HepG2 (cell line): ENCODE data around the gene RNPEPL1. TPM values are rescaled to one million over a fixed set of nuclear protein-coding genes. Genes with fewer than 3 reads are reported as not detected.

Source experiments
- ATAC-seq: fragments of 200-7000 bp; cut with Tn5 transposase; 3 replicates; pipeline ENCODE4 v1.9.1; 2020; ENCODE audit warnings: mild to moderate bottlenecking, moderate library complexity
- BruUV-seq: library from RNA; stranded (reverse); fragments of 400-500 nt; replicated peaks from 2 replicates; lab custom pipeline; 2021; lab: Mats Ljungman, UMichigan
- CTCF ChIA-PET: fragments of 300-600 bp; formaldehyde crosslinking; extraction: SDS; loops from one replicate; lab custom pipeline; 2021; ENCODE audit warnings: low total read pairs, inconsistent platforms, low intra/inter-chr PET ratio; lab: Yijun Ruan, JAX
- POLR2A ChIA-PET: fragments of 350-600 bp; sonication (Branson Sonifier 250); formaldehyde crosslinking; loops from one replicate; lab custom pipeline; 2020; ENCODE audit warnings: antibody characterized with exemption, inconsistent platforms; lab: Yijun Ruan, JAX
- DNase-seq: peaks from one replicate; pipeline ENCODE4 v3.0.0-alpha.2; 2015; ENCODE audit warnings: low spot score
- FAIRE-seq: peaks from 3 replicates; lab custom pipeline; 2011; peaks lifted over from hg19 to GRCh38; lab: Jason Lieb, UNC
- H2AFZ ChIP-seq: one replicate; pipeline ENCODE4 v1.6.1; 2011; ENCODE audit warnings: low read length, inconsistent platforms
- H3K27ac ChIP-seq: fragments of 300-600 bp; 3 replicates; pipeline ENCODE4 v1.8.0; 2011; ENCODE audit warnings: mixed run types, mild to moderate bottlenecking, mixed read lengths, low read length, inconsistent platforms; ENCODE audit not compliant: insufficient read depth; ENCODE audit errors: extremely low read length
- H3K27me3 ChIP-seq, 2 experiments: fragments of 200-600 bp in 1 of 2; 2 replicates in 1 of 2; 3 replicates in 1 of 2; pipeline versions ENCODE4 v1.6.0 to v1.8.0; 2011; ENCODE audit warnings: low read length in 2 of 2, mild to moderate bottlenecking in 2 of 2, moderate library complexity in 2 of 2, inconsistent platforms in 1 of 2; ENCODE audit not compliant: insufficient read depth in 2 of 2, control insufficient read depth in 1 of 2
- H3K36me3 ChIP-seq, 2 experiments: fragments of 200-600 bp in 1 of 2; replicated peaks in 1 of 2; 2 replicates in 1 of 2; 3 replicates in 1 of 2; pipeline versions ENCODE4 v1.5.1 to v1.8.0; 2011; ENCODE audit warnings: low read length in 2 of 2, inconsistent platforms in 1 of 2; ENCODE audit not compliant: insufficient read depth in 2 of 2, control insufficient read depth in 1 of 2
- H3K4me1 ChIP-seq: 2 replicates; pipeline ENCODE4 v1.5.1; 2012; ENCODE audit warnings: low read length, inconsistent platforms; ENCODE audit not compliant: insufficient read depth
- H3K4me2 ChIP-seq: 2 replicates; pipeline ENCODE4 v1.6.0; 2011; ENCODE audit warnings: low read depth, low read length, inconsistent platforms
- H3K4me3 ChIP-seq, 3 experiments: fragments of 200-600 bp in 1 of 3; sonication (generic), shearing (Covaris generic) in 1 of 3; replicated peaks in 1 of 3; 2 replicates each; pipeline ENCODE4 v1.5.1; 2011 to 2016; ENCODE audit warnings: low read length in 3 of 3, inconsistent platforms in 2 of 3, low read depth in 2 of 3, mild to moderate bottlenecking in 2 of 3, control low read depth in 1 of 3, mixed read lengths in 1 of 3; ENCODE audit not compliant: insufficient read depth in 1 of 3
- H3K79me2 ChIP-seq: one replicate; pipeline ENCODE4 v1.6.1; 2011; ENCODE audit warnings: low read length, inconsistent platforms; ENCODE audit not compliant: insufficient read depth
- H3K9ac ChIP-seq: 2 replicates; pipeline ENCODE4 v1.6.0; 2011; ENCODE audit warnings: mild to moderate bottlenecking, low read depth, low read length, inconsistent platforms; ENCODE audit not compliant: insufficient read depth
- H3K9me3 ChIP-seq: 2 replicates; pipeline ENCODE4 v1.5.1; 2012; ENCODE audit warnings: mild to moderate bottlenecking, low read length
- H4K20me1 ChIP-seq: 2 replicates; pipeline ENCODE4 v1.6.0; 2011; ENCODE audit warnings: inconsistent platforms, mild to moderate bottlenecking, low read length, moderate library complexity; ENCODE audit not compliant: insufficient read depth
- ARID2 ChIP-seq: sonication (generic); formaldehyde crosslinking; IDR thresholded peaks from 2 replicates; pipeline ENCODE4 v1.8.1; 2022; ENCODE audit warnings: mild to moderate bottlenecking, missing genetic modification reagents, borderline replicate concordance
- FLYWCH1 ChIP-seq: sonication (generic); formaldehyde crosslinking; IDR thresholded peaks from 2 replicates; pipeline ENCODE4 v1.8.1; 2023; ENCODE audit warnings: mild to moderate bottlenecking, missing genetic modification reagents
- FOXK1 ChIP-seq: sonication (generic); formaldehyde crosslinking; IDR thresholded peaks from 2 replicates; pipeline ENCODE4 v1.4.0; 2020; ENCODE audit warnings: low read depth, missing genetic modification reagents, borderline replicate concordance
- GLI4 ChIP-seq: sonication (generic); formaldehyde crosslinking; IDR thresholded peaks from 2 replicates; pipeline ENCODE4 v1.5.1; 2020; ENCODE audit warnings: missing genetic modification reagents, mild to moderate bottlenecking, moderate library complexity, borderline replicate concordance
- HOXD1 ChIP-seq: sonication (generic); formaldehyde crosslinking; IDR thresholded peaks from 2 replicates; pipeline ENCODE4 v1.5.0; 2020; ENCODE audit warnings: missing genetic modification reagents
- KDM2A ChIP-seq: sonication (generic); formaldehyde crosslinking; IDR thresholded peaks from 2 replicates; pipeline ENCODE4 v1.4.0; 2020; ENCODE audit warnings: low read depth, missing genetic modification reagents, borderline replicate concordance
- MZF1 ChIP-seq: sonication (generic); formaldehyde crosslinking; IDR thresholded peaks from 2 replicates; pipeline ENCODE4 v1.8.1; 2023; ENCODE audit warnings: mild to moderate bottlenecking, missing genetic modification reagents, borderline replicate concordance
- NR2F1 ChIP-seq, 2 experiments: fragments of 450-650 bp in 1 of 2; formaldehyde crosslinking in 1 of 2; IDR thresholded peaks; 2 replicates each; pipeline versions ENCODE4 v1.5.0 to v1.6.1; 2016 to 2020; ENCODE audit warnings: mild to moderate bottlenecking in 1 of 2, missing compliant biosample characterization in 1 of 2, missing genetic modification reagents in 1 of 2, moderate library complexity in 1 of 2
- PLRG1 ChIP-seq: fragments of 450-650 bp; conservative IDR thresholded peaks from 2 replicates; pipeline ENCODE4 v1.6.1; 2016
- RBAK ChIP-seq: sonication (generic); formaldehyde crosslinking; IDR thresholded peaks from 2 replicates; pipeline ENCODE4 v1.5.1; 2020; ENCODE audit warnings: mild to moderate bottlenecking, missing genetic modification reagents
- SALL2 ChIP-seq: sonication (generic); formaldehyde crosslinking; IDR thresholded peaks from 2 replicates; pipeline ENCODE4 v1.8.1; 2023; ENCODE audit warnings: mild to moderate bottlenecking, missing genetic modification reagents, inconsistent platforms
- ZNF737 ChIP-seq: sonication (generic); formaldehyde crosslinking; IDR thresholded peaks from 2 replicates; pipeline ENCODE4 v1.5.0; 2020; ENCODE audit warnings: missing genetic modification reagents, mild to moderate bottlenecking, borderline replicate concordance
- WGBS: methylation state at CpG from one replicate; pipeline ENCODE4 v1.1.6; 2017; ENCODE audit warnings: low lambda C conversion rate; 5-methylcytosine and 5-hydroxymethylcytosine counted together
- in situ Hi-C: cut with HindIII; loops from 2 replicates; pipeline ENCODE4 v1.10.0; 2017; ENCODE audit warnings: low pct_unique_long_range_greater_than_20kb; ENCODE audit not compliant: extremely low pct_ligation_motif_present
- intact Hi-C: fragments of 100-400 bp; cut with micrococcal nuclease; formaldehyde crosslinking; loops from one replicate; pipeline ENCODE4 v1.10.0; 2022; ENCODE audit not compliant: unreplicated experiment
- polyA plus RNA-seq, 8 experiments: library from polyadenylated mRNA; depleted of rRNA in 3 of 8; stranded (reverse) in 7 of 8; unstranded in 1 of 8; fragments of >200 nt; fragmentation: Illumina TruSeq in 4 of 8; extraction: Trizol in 4 of 8; gene quantifications; 2 replicates each; pipeline versions ENCODE4 v1.2.1 to v1.2.3, GENCODE V29; 2011 to 2016; ENCODE audit warnings: low read depth in 4 of 8, missing spikeins in 1 of 8, mixed read lengths in 1 of 8; ENCODE audit not compliant: insufficient read depth in 1 of 8
- total RNA-seq, 5 experiments: library from RNA; depleted of rRNA; stranded (reverse); fragments of >200 nt; fragmentation: Illumina TruSeq; extraction: Trizol; gene quantifications; 2 replicates each; pipeline ENCODE4 v1.2.3, GENCODE V29; 2016; ENCODE audit warnings: low read depth in 1 of 5
- TF ChIP-seq, protein P1 (sequence below): sonication (generic); formaldehyde crosslinking; conservative IDR thresholded peaks from 2 replicates; pipeline ENCODE4 v1.4.0; 2020; ENCODE audit warnings: mild to moderate bottlenecking, missing genetic modification reagents, moderate library complexity
- TF ChIP-seq, protein P2 (sequence below): sonication (generic); formaldehyde crosslinking; IDR thresholded peaks from 2 replicates; pipeline ENCODE4 v1.4.0; 2020; ENCODE audit warnings: mild to moderate bottlenecking, missing genetic modification reagents

The RNPEPL1 gene
- total and polyA plus RNA-seq, 2 of the 13 experiments (the other 11 are each of a cell fraction or from before 2014, with no cell fraction given) = 13.0 to 18.0 TPM

DNA sequence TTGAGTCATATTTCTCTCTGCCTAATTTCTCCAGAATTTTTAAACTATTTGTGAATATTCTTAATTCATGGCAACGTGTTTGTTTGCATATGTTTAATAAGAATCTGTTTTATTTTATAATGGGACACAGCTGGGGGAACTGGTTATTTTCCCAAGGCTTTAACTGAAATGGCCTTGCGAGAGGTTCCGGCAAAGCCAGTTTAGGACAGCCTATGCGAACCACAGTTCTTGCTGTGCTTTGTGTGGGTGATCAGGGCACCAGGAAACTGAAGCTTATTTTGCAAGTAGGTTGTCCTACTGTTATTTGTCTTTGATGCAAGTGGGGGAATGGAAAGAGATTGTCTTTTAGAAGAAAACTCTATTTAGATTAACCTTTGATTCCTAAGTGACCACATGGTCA is 17.0 kb upstream of the RNPEPL1 start:
- ChIA-PET CTCF (no interaction called here), POLR2A (no interaction called here)
- FAIRE-seq (no peak), DNase-seq (no peak), ATAC-seq (no peak)
- Histone ChIP-seq H3K79me2 (peaks cover 9% of the 10 kb centered on the region), H3K4me2 (no peak overlapping the region), H3K9me3 (no peaks in the 10 kb centered on the region), H3K4me1 (peaks cover 19% of the 10 kb centered on the region), H3K27ac (no peak overlapping the region), H3K27me3 (no peaks in the 10 kb centered on the region), H4K20me1 (no peaks in the 10 kb centered on the region), H3K36me3 (peaks cover 17 to 37% of the 10 kb centered on the region in 2 experiments), H3K9ac (no peak overlapping the region), H3K4me3 (no peak overlapping the region), H2AFZ (no peak overlapping the region)
- in situ Hi-C loops (loop anchor here (25.0 kb wide), 1 partner anchor 661 kb away; no protein-coding TSS in a partner anchor), intact Hi-C loops (no loop called here)
- WGBS = 97% methylated on average over 4 of the region's 4 CpGs
- no TSS peak for BruUV-seq
- TF ChIP-seq FOXK1 (CRISPR knock-in tag) (no peak), SALL2 (no peak), HOXD1 (CRISPR knock-in tag) (no peak), ZNF737 (CRISPR knock-in tag) (no peak), RBAK (CRISPR knock-in tag) (no peak), MZF1 (CRISPR knock-in tag) (no peak), ARID2 (no peak), KDM2A (CRISPR knock-in tag) (no peak), PLRG1 (no peak), GLI4 (no peak), FLYWCH1 (CRISPR knock-in tag) (no peak), NR2F1 (CRISPR knock-in tag; IDR thresholded peaks at IDR 0.05) (no peak)
- TF ChIP-seq, protein P1, sequence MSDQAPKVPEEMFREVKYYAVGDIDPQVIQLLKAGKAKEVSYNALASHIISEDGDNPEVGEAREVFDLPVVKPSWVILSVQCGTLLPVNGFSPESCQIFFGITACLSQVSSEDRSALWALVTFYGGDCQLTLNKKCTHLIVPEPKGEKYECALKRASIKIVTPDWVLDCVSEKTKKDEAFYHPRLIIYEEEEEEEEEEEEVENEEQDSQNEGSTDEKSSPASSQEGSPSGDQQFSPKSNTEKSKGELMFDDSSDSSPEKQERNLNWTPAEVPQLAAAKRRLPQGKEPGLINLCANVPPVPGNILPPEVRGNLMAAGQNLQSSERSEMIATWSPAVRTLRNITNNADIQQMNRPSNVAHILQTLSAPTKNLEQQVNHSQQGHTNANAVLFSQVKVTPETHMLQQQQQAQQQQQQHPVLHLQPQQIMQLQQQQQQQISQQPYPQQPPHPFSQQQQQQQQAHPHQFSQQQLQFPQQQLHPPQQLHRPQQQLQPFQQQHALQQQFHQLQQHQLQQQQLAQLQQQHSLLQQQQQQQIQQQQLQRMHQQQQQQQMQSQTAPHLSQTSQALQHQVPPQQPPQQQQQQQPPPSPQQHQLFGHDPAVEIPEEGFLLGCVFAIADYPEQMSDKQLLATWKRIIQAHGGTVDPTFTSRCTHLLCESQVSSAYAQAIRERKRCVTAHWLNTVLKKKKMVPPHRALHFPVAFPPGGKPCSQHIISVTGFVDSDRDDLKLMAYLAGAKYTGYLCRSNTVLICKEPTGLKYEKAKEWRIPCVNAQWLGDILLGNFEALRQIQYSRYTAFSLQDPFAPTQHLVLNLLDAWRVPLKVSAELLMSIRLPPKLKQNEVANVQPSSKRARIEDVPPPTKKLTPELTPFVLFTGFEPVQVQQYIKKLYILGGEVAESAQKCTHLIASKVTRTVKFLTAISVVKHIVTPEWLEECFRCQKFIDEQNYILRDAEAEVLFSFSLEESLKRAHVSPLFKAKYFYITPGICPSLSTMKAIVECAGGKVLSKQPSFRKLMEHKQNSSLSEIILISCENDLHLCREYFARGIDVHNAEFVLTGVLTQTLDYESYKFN = no peak
- TF ChIP-seq, protein P2, sequence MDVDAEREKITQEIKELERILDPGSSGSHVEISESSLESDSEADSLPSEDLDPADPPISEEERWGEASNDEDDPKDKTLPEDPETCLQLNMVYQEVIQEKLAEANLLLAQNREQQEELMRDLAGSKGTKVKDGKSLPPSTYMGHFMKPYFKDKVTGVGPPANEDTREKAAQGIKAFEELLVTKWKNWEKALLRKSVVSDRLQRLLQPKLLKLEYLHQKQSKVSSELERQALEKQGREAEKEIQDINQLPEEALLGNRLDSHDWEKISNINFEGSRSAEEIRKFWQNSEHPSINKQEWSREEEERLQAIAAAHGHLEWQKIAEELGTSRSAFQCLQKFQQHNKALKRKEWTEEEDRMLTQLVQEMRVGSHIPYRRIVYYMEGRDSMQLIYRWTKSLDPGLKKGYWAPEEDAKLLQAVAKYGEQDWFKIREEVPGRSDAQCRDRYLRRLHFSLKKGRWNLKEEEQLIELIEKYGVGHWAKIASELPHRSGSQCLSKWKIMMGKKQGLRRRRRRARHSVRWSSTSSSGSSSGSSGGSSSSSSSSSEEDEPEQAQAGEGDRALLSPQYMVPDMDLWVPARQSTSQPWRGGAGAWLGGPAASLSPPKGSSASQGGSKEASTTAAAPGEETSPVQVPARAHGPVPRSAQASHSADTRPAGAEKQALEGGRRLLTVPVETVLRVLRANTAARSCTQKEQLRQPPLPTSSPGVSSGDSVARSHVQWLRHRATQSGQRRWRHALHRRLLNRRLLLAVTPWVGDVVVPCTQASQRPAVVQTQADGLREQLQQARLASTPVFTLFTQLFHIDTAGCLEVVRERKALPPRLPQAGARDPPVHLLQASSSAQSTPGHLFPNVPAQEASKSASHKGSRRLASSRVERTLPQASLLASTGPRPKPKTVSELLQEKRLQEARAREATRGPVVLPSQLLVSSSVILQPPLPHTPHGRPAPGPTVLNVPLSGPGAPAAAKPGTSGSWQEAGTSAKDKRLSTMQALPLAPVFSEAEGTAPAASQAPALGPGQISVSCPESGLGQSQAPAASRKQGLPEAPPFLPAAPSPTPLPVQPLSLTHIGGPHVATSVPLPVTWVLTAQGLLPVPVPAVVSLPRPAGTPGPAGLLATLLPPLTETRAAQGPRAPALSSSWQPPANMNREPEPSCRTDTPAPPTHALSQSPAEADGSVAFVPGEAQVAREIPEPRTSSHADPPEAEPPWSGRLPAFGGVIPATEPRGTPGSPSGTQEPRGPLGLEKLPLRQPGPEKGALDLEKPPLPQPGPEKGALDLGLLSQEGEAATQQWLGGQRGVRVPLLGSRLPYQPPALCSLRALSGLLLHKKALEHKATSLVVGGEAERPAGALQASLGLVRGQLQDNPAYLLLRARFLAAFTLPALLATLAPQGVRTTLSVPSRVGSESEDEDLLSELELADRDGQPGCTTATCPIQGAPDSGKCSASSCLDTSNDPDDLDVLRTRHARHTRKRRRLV (CRISPR knock-in tag) = no peak
